ENCODE measurements around the gene CYP19A1. TPM values are rescaled to one million over a fixed set of nuclear protein-coding genes. Genes with fewer than 3 reads are reported as not detected.

CYP19A1 gene
- total RNA-seq, 5 donors from 2014 or later (not counting 1 experiment from before 2014, with no cell fraction given): 0.23 TPM; not detected in 4

- Histone ChIP-seq H3K27ac (ENCODE audit: low read length) (no peak overlapping the region), H3K36me3 (ENCODE audit: control insufficient read depth in 2 of 2, extremely low read depth in 1 of 2, insufficient read depth in 1 of 2, low read length in 1 of 2) (no peaks in the 10 kb centered on the region), H3K4me3 (ENCODE audit: control insufficient read depth in 1 of 2, extremely low read depth in 1 of 2, low read length in 1 of 2) (no peak overlapping the region), H3K4me1 (ENCODE audit: control insufficient read depth in 1 of 2, extremely low read depth in 1 of 2, insufficient read depth in 2 of 2, low read length in 2 of 2) (no peaks in the 10 kb centered on the region), H3K27me3 (replicated peaks in 1 of 2; ENCODE audit: control insufficient read depth in 2 of 2, extremely low read depth in 1 of 2, insufficient read depth in 2 of 2, low read length in 1 of 2) (peaks cover 3 to 19% of the 10 kb centered on the region in 2 experiments), H3K9me3 (no peaks in the 10 kb centered on the region)
- ChIA-PET POLR2A (no interaction called here), CTCF (no interaction called here)
- no peaks in the 10 kb centered on the region for H3K9me3 Mint-ChIP-seq
- WGBS (ENCODE audit: insufficient coverage): 50% methylated on average over 14 of the region's 16 CpGs
- H3K27me3 Mint-ChIP-seq: peaks cover 21 to 30% of the 10 kb centered on the region in 2 donors
- DNase-seq (no peak), ATAC-seq (replicated peaks in 1 of 4) (no peak)
- H3K27ac Mint-ChIP-seq: no peak overlapping the region
- no peaks in the 10 kb centered on the region for H3K4me1 Mint-ChIP-seq
- no peaks in the 10 kb centered on the region for H3K36me3 Mint-ChIP-seq
- H3K4me3 Mint-ChIP-seq: no peak overlapping the region
Measured at GRCh38 chr15:51342227-51342999, 4.0 kb upstream of the CYP19A1 start.

- H3K27me3 ChIP-seq (replicated peaks in 1 of 2; ENCODE audit: control insufficient read depth in 2 of 2, extremely low read depth in 1 of 2, insufficient read depth in 2 of 2, low read length in 1 of 2): peaks cover 3 to 19% of the 10 kb centered on the region in 2 experiments
- 12% methylated on average over 71 of the region's 76 CpGs for WGBS (ENCODE audit: insufficient coverage)
- H3K9me3 Mint-ChIP-seq: no peaks in the 10 kb centered on the region
- no peaks in the 10 kb centered on the region for H3K36me3 Mint-ChIP-seq
- no peaks in the 10 kb centered on the region for H3K4me1 Mint-ChIP-seq
- no peak within 1 kb of the TSS for H3K27ac Mint-ChIP-seq
- H3K9me3 ChIP-seq: no peaks in the 10 kb centered on the region
- H3K4me3 ChIP-seq (ENCODE audit: control insufficient read depth in 1 of 2, extremely low read depth in 1 of 2, low read length in 1 of 2): no peak within 1 kb of the TSS
- peaks cover 19 to 29% of the 10 kb centered on the region in 2 donors for H3K27me3 Mint-ChIP-seq
- no peaks in the 10 kb centered on the region for H3K36me3 ChIP-seq (ENCODE audit: control insufficient read depth in 2 of 2, extremely low read depth in 1 of 2, insufficient read depth in 1 of 2, low read length in 1 of 2)
- no peak within 1 kb of the TSS for H3K27ac ChIP-seq (ENCODE audit: low read length)
- ChIA-PET CTCF (no interaction called here), POLR2A (no interaction called here)
- no peak within 1 kb of the TSS for H3K4me3 Mint-ChIP-seq
- H3K4me1 ChIP-seq (ENCODE audit: control insufficient read depth in 1 of 2, extremely low read depth in 1 of 2, insufficient read depth in 2 of 2, low read length in 2 of 2): no peaks in the 10 kb centered on the region
- ATAC-seq (replicated peaks in 1 of 4): no peak
- no peak for DNase-seq
Measured at GRCh38 chr15:51341366-51342226, 3.2 kb upstream of the CYP19A1 start, which contains the start of gene GLDN. Gene GLDN, plus strand, starts transcription at chr15:51341655. Its CDS starts 30 bp downstream, at chr15:51341685.

GRCh38 chr15:51335538-51336410, 2.6 kb downstream of the CYP19A1 start:
- ATAC-seq (replicated peaks in 1 of 4): no peak
- ChIA-PET POLR2A (no interaction called here), CTCF (no interaction called here)
- no peak overlapping the region for H3K27ac ChIP-seq (ENCODE audit: low read length)
- no peak overlapping the region for H3K27ac Mint-ChIP-seq
- no peak overlapping the region for H3K4me3 ChIP-seq (ENCODE audit: control insufficient read depth in 1 of 2, extremely low read depth in 1 of 2, low read length in 1 of 2)
- no peaks in the 10 kb centered on the region for H3K36me3 ChIP-seq (ENCODE audit: control insufficient read depth in 2 of 2, extremely low read depth in 1 of 2, insufficient read depth in 1 of 2, low read length in 1 of 2)
- H3K4me1 ChIP-seq (ENCODE audit: control insufficient read depth in 1 of 2, extremely low read depth in 1 of 2, insufficient read depth in 2 of 2, low read length in 2 of 2): no peaks in the 10 kb centered on the region
- 72% methylated on average over 7 of the region's 9 CpGs for WGBS (ENCODE audit: insufficient coverage)
- no peaks in the 10 kb centered on the region for H3K36me3 Mint-ChIP-seq
- no peak for DNase-seq
- peaks cover 9 to 14% of the 10 kb centered on the region in 2 donors for H3K27me3 Mint-ChIP-seq
- H3K27me3 ChIP-seq (replicated peaks in 1 of 2; ENCODE audit: control insufficient read depth in 2 of 2, extremely low read depth in 1 of 2, insufficient read depth in 2 of 2, low read length in 1 of 2): peaks cover 0 to 2% of the 10 kb centered on the region in 2 experiments
- H3K4me1 Mint-ChIP-seq: no peaks in the 10 kb centered on the region
- no peak overlapping the region for H3K4me3 Mint-ChIP-seq
- H3K9me3 Mint-ChIP-seq: no peaks in the 10 kb centered on the region
- no peaks in the 10 kb centered on the region for H3K9me3 ChIP-seq

GRCh38 chr15:51335087-51335486, 3.3 kb downstream of the CYP19A1 start:
- DNase-seq (no peak), ATAC-seq (replicated peaks in 1 of 4) (no peak)
- no peak overlapping the region for H3K4me3 ChIP-seq (ENCODE audit: control insufficient read depth in 1 of 2, extremely low read depth in 1 of 2, low read length in 1 of 2)
- Mint-ChIP-seq H3K27ac (no peak overlapping the region), H3K27me3 (peaks cover 4 to 14% of the 10 kb centered on the region in 2 donors), H3K9me3 (no peaks in the 10 kb centered on the region), H3K36me3 (no peaks in the 10 kb centered on the region), H3K4me3 (no peak overlapping the region), H3K4me1 (no peaks in the 10 kb centered on the region)
- no peak overlapping the region for H3K27ac ChIP-seq (ENCODE audit: low read length)
- H3K4me1 ChIP-seq (ENCODE audit: control insufficient read depth in 1 of 2, extremely low read depth in 1 of 2, insufficient read depth in 2 of 2, low read length in 2 of 2): no peaks in the 10 kb centered on the region
- ChIA-PET CTCF (no interaction called here), POLR2A (no interaction called here)
- H3K9me3 ChIP-seq: no peaks in the 10 kb centered on the region
- H3K36me3 ChIP-seq (ENCODE audit: control insufficient read depth in 2 of 2, extremely low read depth in 1 of 2, insufficient read depth in 1 of 2, low read length in 1 of 2): no peaks in the 10 kb centered on the region
- H3K27me3 ChIP-seq (replicated peaks in 1 of 2; ENCODE audit: control insufficient read depth in 2 of 2, extremely low read depth in 1 of 2, insufficient read depth in 2 of 2, low read length in 1 of 2): no peaks in the 10 kb centered on the region
- 87% methylated on average over 3 of the region's 5 CpGs for WGBS (ENCODE audit: insufficient coverage)

- Histone ChIP-seq H3K4me3 (ENCODE audit: control insufficient read depth in 1 of 2, extremely low read depth in 1 of 2, low read length in 1 of 2) (no peak overlapping the region), H3K27me3 (replicated peaks in 1 of 2; ENCODE audit: control insufficient read depth in 2 of 2, extremely low read depth in 1 of 2, insufficient read depth in 2 of 2, low read length in 1 of 2) (no peaks in the 10 kb centered on the region), H3K36me3 (ENCODE audit: control insufficient read depth in 2 of 2, extremely low read depth in 1 of 2, insufficient read depth in 1 of 2, low read length in 1 of 2) (no peaks in the 10 kb centered on the region), H3K27ac (ENCODE audit: low read length) (no peak overlapping the region), H3K4me1 (ENCODE audit: control insufficient read depth in 1 of 2, extremely low read depth in 1 of 2, insufficient read depth in 2 of 2, low read length in 2 of 2) (no peaks in the 10 kb centered on the region), H3K9me3 (no peaks in the 10 kb centered on the region)
- WGBS (ENCODE audit: insufficient coverage): 10% methylated on average over 2 of the region's 2 CpGs
- DNase-seq: no peak
- Mint-ChIP-seq H3K36me3 (no peaks in the 10 kb centered on the region), H3K27me3 (peaks cover under 1 to 5% of the 10 kb centered on the region in 2 donors), H3K4me1 (no peaks in the 10 kb centered on the region), H3K9me3 (no peaks in the 10 kb centered on the region), H3K27ac (no peak overlapping the region), H3K4me3 (no peak overlapping the region)
- no peak for ATAC-seq (replicated peaks in 1 of 4)
- CTCF ChIA-PET: no interaction called here
- POLR2A ChIA-PET: no interaction called here
Measured at GRCh38 chr15:51334011-51334451, 4.4 kb downstream of the CYP19A1 start.

GRCh38 chr15:51333571-51333970, 4.8 kb downstream of the CYP19A1 start:
- POLR2A ChIA-PET: no interaction called here
- Mint-ChIP-seq H3K4me3 (no peak overlapping the region), H3K4me1 (no peaks in the 10 kb centered on the region), H3K27me3 (peaks cover 1 to 4% of the 10 kb centered on the region in 2 donors), H3K36me3 (no peaks in the 10 kb centered on the region), H3K9me3 (no peaks in the 10 kb centered on the region), H3K27ac (no peak overlapping the region)
- Histone ChIP-seq H3K4me1 (ENCODE audit: control insufficient read depth in 1 of 2, extremely low read depth in 1 of 2, insufficient read depth in 2 of 2, low read length in 2 of 2) (no peaks in the 10 kb centered on the region), H3K9me3 (no peaks in the 10 kb centered on the region), H3K4me3 (ENCODE audit: control insufficient read depth in 1 of 2, extremely low read depth in 1 of 2, low read length in 1 of 2) (no peak overlapping the region), H3K27ac (ENCODE audit: low read length) (no peak overlapping the region), H3K36me3 (ENCODE audit: control insufficient read depth in 2 of 2, extremely low read depth in 1 of 2, insufficient read depth in 1 of 2, low read length in 1 of 2) (no peaks in the 10 kb centered on the region), H3K27me3 (replicated peaks in 1 of 2; ENCODE audit: control insufficient read depth in 2 of 2, extremely low read depth in 1 of 2, insufficient read depth in 2 of 2, low read length in 1 of 2) (no peaks in the 10 kb centered on the region)
- CTCF ChIA-PET: no interaction called here
- DNase-seq: no peak
- no CpG with 5 or more reads among the region's 2 CpGs for WGBS (ENCODE audit: insufficient coverage)
- ATAC-seq (replicated peaks in 1 of 4): no peak

All from T-cell (primary cell).